CD4-positive, alpha-beta T cell treated with Interleukin-6 for 4 hours (primary cell): ENCODE data around the gene MBOAT2.
"Not testable (repeated sequence)": the region's sequence is repeated elsewhere in the genome, so short reads cannot be mapped to it uniquely, and the experiment has no call there.

Experiments used
- DNase-seq: peaks from one replicate; pipeline ENCODE4 v3.0.0-alpha.2; 2020; ENCODE audit warnings: mixed read lengths

The MBOAT2 gene

DNA sequence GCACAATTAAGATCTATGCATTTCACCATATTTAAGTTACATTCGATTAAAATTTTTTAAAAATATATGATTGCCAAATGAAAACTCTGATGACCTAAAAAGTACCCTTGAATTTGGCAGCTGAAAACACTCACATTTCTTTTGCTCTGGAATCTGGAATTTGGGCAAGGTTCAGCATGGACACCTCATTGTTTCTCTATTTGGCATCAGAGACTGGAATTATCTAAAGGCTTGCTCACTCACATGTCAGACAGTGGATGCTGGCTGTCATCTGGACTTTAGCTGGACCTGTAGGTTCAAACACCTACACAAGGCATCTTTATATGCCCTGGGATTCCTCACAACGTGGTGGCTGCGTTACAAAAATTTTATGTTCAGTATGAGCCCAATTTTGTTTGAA is 16.1 kb downstream of the MBOAT2 start:
- no peak for DNase-seq

DNA sequence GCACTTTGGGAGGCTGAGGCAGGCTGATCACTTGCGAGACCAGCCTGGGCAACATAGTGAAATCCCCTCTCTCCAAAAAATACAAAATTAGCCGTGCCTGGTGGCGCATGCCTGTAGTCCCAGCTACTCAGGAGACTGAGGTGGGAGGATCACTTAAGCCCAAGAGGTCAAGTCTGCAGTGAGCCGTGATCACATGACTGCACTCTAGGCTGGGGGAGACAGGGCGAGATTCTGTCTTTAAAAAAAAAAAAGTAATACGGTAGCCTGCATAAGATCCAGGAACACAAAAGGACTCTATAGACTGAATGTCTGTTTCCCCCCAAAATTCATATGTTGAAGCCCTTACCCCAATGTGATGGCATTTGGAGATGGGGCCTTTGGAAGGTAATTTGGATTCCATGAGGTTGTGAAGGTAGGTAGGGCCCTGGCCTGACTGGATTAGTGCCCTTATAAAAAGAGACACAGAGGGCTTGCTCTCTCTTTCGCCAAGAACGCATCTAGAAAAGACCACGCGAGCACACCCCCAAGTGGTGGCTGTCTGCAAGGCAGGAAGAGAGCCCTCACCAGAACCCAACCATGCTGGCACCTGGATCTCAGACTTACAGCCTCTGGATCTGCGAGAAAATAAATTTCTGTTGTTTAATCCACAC is 17.0 kb downstream of the MBOAT2 start:
- DNase-seq, result no peak

DNA sequence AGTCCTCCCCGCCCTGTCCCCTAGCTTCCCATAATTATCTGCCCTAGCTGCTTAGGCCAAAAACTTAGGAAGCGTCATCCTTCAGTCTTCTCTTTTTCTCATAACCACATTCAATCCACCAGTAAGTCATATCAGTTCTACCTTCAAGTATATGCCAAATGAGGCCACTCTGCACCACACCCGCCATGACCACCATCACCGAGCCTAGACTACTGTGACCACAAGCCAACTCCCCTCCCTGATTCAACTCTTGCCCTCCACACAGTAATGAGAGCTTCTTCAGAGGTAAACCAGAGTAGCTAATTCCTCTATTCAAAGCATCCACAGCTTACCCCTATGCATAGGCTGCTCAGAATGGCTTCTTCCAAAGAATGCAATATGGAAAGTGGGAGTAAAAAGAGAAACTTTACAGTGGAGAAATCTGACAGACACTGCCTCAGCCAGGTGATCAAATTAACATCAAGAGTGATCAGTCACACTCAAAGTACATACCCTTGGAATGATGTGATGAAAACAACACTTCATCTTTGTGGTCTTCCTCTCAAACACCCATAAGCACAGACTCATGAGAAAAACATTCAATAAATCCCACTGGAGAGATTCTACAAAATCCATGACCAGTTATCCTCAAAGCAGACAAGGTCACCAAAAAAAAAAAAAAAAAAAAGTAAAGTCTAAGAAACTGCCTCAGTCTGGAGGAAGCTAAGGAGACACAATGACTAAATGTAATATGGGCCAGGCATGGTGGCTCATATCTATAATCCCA is 17.7 kb downstream of the MBOAT2 start:
- DNase-seq, result no peak

DNA sequence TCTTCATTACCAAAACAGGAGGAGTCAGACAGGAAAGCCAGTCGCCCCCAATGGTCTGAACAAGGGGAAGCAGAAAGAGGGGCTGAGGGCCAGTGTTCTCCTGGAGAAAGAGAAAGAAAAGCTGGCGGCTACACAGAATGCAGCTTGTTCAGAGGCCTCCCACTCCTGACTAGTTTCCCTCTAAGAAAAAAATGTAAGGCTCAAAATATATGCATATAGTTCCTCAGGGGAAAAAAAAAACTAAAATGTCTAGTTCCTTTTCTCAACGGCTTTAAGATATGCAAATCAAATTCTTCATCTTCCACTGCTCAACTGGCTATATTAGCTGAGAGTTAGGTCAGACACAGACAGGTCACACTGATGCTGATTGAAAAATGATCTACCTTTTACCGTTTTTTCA is 18.6 kb downstream of the MBOAT2 start:
- DNase-seq, result no peak

DNA sequence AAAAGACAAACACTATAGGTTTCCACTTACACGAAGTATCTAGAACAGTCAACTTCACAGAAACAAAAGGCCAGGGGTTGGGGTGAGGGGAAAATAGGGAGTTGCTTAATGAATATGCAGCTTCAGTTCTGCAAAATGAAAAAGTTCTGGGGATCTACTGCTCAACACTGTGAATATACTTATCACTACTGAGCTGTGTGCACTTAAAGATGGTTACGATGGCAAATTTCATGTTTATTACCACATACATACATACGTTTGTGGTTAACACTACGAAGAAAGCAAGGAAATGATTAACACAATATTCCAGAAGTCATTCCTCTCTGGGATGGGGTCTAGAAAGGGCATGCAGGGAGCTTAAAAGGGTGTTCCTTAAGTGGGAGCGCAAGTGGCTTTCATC is 19.3 kb downstream of the MBOAT2 start:
- DNase-seq, result no peak

DNA sequence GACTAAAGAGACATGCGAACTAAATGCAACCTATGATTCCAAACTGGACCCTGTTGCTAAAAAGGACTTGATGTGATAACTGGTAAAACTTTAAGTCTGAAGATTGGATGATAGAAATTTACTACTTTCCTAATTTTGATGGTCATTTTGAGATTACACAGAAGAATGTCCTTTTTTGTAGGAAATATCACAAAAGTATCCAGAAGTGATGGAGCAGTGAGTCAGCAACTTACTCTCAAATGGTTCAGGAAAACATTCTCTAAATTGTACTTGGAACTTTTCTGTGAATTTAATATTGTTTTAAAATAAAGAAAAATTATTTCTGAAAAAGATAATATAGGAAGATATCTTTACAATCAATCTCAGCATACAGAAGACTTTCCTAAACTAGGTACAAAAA is 19.9 kb downstream of the MBOAT2 start:
- no peak for DNase-seq

DNA sequence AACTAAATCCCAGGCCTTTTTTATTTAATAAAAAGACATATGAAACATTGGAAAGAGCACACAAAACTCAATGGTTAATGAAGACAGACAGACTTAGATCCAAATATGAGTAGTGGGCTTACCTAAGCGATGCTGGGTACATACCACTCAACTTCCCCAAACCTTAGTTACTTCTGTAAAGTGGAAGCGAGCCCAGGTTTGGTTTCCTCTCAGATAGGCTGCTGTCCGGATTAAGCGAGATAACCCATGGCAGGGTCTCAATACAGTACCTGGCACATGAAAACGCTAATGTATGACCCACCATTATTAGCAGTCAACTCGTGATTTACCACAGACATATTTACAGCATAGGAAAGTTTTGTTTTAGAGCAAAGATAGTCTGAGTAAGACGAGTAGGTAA is 21.6 kb downstream of the MBOAT2 start:
- no peak for DNase-seq

DNA sequence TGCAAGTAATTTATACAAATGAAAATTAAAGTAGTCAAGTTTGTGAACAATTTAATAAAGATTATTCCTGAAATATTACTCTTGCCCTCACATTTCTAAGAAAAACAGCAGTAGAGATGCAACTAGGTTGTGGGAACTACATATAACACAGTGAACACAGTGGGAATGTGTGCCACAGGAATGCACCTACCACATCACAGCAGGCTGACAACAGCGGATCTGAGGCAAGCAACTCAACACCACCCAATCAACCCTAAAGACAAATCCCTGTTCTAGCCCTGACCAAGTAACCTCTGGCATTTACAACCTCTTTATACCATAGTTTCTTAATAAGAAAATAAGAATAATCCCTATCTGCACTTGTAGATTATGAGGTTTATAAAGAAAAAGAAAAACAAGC is 23.4 kb downstream of the MBOAT2 start:
- no peak for DNase-seq

DNA sequence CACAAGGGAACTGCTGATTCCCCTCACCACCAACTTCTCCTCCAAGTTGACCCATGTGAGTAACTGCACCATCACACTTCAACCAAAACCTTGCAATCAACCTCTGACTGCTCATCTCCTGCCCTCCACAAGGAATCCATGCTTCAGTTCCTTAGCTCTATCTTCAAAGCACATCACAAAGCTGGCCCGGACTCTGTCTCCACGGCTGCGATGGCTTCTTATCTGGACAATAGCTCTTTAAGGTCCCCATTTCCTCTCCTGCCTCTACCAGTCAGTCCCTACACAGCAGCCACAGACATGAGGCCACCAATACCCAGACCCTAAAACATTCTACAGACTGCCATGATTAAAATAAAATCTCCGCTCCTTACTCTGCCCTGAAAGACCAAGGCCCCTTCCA is 25.7 kb downstream of the MBOAT2 start:
- no peak for DNase-seq

DNA sequence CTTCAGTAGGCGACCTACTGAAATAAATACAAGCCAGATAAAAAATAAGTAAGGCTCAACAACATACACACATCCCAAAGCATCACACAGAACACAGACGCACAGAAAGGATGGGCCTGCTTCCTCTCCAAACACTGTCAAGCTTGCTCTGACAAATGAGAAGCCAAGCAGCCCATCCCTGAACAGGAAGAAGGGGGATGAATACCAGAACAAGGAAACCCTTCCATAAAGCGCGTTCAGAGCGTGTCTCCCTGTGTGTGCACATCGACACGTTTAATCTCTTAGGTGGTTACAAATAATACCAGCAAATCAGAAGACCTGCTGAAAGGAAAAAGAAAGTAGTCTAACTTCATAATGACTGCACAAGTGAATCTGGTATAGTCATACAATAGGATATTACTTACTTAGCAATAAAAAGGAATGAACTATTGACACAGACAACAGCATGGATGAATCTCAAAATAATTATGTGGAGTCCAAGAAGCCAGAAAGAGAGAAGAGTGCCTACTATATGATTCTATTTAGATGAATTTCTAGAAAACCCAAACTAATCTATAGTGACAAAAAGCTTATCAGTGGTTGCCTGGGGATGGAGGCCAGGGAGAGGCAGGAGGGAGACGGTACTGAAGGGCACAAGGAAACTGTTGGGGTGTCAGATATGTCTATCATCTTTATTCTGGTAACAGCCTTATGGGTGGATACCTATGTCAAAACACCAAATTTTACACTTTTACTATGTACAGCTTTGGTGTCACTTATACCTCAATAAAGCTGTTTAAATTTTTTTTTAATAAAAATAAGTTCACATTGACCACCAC is 26.8 kb downstream of the MBOAT2 start:
- no peak for DNase-seq

DNA sequence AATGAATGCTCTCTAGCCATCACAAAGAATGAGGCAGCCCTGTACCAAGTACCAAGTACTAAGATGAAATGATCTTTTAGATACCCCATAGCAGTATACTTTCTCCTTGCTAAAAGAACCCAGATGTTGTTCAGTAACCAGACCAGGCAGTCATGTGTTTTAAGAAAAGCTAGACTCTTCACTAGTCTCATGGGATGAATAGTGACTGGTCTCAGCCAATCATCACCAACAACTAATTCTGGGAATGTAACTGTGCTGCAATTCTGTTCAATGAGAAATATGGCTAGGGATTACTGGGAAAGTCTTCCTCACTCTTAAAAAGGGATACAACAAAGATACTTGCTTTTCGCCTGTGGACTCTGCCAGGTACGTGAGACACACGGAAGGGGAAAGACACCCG is 29.5 kb downstream of the MBOAT2 start:
- DNase-seq, result no peak

DNA sequence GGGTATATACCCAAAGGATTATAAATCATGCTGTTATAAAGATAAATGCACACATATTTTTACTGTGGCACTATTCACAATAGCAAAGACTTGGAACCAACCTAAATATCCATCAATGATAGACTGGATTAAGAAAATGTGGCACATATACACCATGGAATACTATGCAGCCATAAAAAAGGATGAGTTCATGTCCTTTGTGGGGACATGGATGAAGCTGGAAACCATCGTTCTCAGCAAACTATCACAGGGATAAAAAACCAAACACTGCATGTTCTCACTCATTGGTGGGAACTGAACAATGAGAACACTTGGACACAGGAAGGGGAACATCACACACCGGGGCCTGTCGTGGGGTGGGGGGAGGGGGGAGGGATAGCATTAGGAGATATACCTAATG is 30.5 kb downstream of the MBOAT2 start:
- DNase-seq, result not testable (repeated sequence)

DNA sequence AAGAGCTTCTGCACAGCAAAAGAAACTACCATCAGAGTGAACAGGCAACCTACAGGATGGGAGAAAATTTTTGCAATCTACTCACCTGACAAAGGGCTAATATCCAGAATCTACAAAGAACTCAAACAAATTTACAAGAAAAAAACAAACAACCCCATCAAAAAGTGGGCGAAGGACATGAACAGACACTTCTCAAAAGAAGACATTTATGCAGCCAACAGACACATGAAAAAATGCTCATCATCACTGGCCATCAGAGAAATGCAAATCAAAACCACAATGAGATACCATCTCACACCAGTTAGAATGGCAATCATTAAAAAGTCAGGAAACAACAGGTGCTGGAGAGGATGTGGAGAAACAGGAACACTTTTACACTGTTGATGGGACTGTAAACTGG is 30.9 kb downstream of the MBOAT2 start:
- DNase-seq, result not testable (repeated sequence)

DNA sequence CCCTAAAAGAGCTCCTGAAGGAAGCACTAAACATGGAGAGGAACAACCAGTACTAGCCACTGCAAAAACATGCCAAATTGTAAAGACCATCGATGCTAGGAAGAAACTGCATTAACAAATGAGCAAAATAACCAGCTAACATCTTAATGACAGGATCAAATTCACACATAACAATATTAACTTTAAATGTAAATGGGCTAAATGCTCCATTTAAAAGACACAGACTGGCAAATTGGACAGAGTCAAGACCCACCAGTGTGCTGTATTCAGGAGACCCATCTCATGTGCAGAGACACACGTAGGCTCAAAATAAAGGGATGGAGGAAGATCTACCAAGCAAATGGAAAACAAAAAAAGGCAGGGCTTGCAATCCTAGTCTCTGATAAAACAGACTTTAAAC is 34.1 kb downstream of the MBOAT2 start:
- DNase-seq, result not testable (repeated sequence)

DNA sequence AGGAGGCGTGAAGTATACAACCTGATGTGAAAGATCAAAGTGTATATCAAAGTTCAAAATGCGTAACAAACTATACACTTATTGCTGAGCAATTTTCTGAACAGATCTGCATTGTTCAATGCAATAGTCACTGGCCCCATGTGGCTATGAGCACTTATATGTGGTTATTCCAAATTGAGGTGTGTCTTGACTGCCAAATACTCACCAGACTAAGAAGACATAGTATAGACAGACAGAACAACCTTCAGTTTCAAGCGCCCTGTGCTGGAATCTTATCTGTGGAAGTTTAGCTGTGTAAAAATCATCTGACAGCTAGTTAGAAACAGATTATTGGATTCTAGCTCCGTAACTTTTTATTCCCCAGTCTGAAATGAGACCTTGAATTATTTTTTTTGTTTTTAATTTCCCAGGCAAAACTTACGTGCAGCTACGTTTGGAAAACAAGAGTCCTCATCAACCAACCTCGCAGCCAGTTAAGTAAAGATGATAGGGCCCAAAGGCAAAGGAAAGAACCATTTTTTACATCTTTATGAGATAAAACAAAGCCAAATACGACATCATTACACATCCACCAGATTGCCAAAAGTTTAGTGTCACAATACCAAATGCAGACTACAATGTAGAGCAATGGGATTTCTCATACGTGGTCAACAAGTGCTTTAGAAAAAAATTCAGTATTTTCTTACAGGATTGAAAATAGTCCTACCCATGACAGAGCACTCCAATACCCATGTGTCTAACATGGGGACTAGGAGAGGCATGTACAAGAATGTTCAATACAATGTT is 37.2 kb downstream of the MBOAT2 start:
- no peak for DNase-seq

DNA sequence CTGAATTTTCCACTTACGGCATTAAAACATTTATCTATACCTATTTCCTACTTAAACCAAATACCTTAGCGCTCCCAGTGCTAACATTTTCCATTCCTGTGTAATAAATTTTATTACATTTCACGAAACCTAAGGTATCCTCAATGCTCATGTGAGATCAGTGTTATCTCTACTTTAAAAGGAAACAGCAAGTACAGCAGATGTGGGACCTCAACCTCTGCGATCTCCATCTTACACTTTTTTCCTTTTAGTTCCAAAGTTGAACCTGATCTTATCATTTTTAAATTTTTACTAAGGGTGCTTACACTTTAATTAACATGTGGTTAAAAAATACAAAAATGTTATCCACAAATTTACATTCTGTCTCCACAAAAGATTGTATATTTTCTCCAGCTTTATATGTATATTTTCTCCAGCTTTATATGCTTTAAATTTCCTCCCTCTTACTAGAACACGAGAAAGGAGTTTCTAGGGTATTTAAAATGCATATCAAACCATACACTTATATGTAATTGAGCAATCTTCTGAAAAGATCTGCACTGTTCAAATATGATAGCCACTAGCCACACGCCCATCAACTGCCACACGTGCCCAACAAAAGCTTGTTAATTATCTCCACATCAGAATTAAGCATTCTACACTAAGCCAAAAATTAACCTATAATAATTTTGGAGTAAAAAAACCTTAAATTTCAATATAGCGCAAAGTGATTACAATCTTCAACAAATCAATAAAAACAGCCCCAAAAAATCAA is 38.1 kb downstream of the MBOAT2 start:
- DNase-seq, result no peak

DNA sequence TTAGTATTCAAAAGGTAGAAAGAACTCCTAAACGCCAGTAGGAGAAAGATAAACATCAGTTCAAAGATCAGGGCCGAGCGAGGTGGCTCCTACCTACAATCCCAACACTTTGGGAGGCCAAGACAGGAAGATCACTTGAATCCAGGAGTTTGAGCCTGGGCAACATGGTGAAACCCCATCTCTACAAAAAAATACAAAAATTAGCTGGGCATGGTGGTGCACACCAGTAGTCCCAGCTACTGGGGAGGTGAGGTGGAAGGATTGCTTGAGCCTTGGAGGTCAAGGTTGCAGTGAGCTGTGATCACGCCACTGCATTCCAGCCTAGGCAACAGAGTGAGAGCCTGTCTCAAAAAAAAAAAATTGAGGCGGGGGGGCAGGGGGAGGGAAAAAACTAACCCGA is 40.6 kb downstream of the MBOAT2 start:
- no peak for DNase-seq

DNA sequence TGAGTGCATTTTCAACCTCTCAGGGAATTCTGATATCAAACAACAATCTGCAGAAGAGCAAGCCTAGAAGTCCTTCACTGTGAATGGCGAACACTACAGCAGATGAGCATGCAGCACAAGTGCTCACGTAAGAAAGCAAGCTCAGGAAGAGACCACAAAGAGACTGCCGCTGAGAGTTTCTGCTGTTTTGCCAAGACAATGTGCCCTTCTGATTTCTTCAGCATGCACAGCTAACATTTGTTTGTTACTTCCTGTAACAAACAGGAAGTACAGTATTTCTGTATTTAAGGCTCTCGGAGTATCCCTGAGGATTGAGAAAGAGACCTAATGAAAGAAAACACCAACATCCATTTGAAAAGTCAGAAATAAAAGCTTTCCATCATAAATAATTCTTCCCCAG is 45.9 kb downstream of the MBOAT2 start:
- DNase-seq, result no peak

DNA sequence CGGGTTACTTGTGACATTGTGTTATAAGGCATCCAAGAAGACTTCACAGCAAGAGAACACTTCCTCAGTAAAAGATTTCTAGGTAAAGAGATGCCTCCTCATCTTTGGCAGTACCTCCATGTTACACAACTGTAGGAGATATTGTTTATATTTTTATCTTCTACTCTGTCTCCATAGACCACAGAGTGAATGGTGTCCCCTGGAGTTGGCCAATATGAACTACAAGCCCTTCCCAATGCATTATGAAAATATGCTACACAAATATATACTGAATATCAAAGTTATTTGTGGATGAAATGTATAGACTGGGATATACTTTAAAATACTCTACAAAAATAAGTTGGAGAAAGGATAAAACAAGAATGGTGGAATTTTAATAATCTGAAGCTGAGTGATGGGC is 46.7 kb downstream of the MBOAT2 start:
- DNase-seq, result no peak

DNA sequence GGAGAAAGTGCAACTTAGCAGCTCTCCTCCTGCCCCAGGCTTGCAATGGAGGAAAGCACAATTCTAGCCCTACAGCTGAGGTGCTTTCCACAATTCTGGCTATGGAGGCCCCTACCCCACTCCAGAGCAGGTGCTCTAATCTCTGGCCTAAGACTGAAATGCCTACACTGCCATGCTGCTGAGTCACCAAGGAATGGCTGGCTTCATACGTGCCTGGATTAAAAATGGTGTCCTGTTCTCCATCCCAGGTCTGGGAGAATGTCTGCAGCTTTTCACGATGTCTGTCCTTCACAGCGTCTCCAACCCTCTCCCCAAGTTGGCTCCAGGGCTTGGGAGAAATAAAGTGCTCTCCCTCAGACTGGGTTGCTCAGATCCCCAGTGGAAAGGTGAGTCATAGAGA is 48.5 kb downstream of the MBOAT2 start:
- no peak for DNase-seq

DNA sequence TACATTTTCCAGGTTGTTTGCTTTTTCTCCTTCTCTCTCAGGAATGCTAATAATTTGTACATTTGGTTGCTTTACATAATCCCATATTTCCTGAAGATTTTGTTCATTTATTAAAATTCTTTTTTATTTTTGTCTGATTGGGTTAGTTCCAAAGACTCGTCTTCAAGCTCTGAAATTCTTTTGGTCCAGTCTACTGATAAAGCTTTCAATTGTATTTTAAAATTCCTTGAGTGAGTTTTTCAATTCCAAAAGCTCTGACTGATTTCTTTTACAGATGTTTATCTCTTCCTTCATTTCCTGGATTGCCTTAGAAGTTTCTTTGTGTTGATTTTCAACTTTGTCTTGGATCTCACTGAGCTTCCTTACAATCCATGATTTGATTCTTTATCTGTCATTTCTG is 50.0 kb downstream of the MBOAT2 start:
- no peak for DNase-seq

DNA sequence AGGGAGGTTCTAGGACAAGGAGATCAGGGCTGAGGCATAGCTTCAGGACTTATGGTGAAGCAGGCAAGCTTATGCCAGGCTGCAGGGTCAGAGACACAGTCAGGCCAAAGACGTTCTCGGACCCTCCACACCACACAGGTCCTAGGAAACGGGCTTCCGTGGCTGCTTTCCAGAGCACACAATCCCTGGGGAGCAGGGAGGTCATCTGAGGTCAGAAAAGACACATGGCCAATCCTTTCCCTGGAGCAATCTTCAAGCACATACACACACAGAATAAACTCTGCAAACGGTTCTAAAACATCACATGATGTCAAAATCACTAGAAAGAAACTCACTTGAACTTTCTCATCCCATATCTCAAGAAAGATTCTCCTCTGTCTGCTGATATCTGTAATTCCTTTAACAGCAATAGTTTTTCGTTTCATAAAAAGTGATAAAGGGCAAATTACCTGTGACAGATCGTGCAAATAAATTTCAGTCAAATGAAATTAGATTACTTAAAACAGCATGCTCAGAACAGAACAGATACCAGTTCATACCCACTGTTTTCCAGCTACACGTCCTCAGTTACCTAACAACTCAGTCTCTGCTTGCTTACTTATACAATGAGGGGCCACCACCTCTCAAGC is 63.9 kb downstream of the MBOAT2 start:
- no peak for DNase-seq
